ENCODE data around the gene SYS1. TPM values are rescaled to one million over a fixed set of nuclear protein-coding genes. Genes with fewer than 3 reads are reported as not detected.
"Not testable (repeated sequence)": the region's sequence is repeated elsewhere in the genome, so short reads cannot be mapped to it uniquely, and the experiment has no call there.

SYS1 gene
- total RNA-seq, 4 donors from 2014 or later: 19.2 to 35.6 (median 25.2) TPM

DNA sequence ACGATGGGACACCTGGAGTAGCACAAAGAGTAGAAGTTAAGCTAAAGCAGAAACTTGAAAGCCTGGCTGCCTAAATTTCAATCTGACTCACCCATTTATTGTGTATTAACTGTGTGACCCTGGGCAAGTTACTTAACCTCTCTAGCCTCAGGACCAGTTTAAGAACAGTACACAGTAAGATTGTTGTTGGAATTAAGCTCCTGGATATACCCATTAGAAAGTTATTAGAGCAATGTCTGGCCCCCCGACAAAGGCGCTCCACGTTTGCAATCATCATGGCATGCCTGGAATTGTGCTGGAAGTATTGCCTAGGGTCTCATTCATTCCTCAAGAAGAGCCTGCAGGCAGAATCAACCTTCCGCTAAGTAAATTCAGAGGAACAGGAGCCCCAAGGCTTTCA is 16.1 kb upstream of the SYS1 start:
- DNase-seq (ENCODE audit: low spot score in 2 of 2): no peak
- H3K9me3 ChIP-seq: no peaks in the 10 kb centered on the region
- WGBS, 2 donors: 38 to 40% methylated on average over 5 of the region's 5 CpGs
- no peaks in the 10 kb centered on the region for H3K27me3 ChIP-seq
- peak overlapping the region; percentile 58 to 79 (median 70) for H3K4me3 ChIP-seq
- peak overlapping the region; percentile 90 to 98 (median 94) for H3K27ac ChIP-seq
- no peaks in the 10 kb centered on the region for H3K36me3 ChIP-seq
- TF ChIP-seq POLR2A (IDR thresholded peaks at IDR 0.05): no peak
- TF ChIP-seq, protein P1, sequence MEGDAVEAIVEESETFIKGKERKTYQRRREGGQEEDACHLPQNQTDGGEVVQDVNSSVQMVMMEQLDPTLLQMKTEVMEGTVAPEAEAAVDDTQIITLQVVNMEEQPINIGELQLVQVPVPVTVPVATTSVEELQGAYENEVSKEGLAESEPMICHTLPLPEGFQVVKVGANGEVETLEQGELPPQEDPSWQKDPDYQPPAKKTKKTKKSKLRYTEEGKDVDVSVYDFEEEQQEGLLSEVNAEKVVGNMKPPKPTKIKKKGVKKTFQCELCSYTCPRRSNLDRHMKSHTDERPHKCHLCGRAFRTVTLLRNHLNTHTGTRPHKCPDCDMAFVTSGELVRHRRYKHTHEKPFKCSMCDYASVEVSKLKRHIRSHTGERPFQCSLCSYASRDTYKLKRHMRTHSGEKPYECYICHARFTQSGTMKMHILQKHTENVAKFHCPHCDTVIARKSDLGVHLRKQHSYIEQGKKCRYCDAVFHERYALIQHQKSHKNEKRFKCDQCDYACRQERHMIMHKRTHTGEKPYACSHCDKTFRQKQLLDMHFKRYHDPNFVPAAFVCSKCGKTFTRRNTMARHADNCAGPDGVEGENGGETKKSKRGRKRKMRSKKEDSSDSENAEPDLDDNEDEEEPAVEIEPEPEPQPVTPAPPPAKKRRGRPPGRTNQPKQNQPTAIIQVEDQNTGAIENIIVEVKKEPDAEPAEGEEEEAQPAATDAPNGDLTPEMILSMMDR (IDR thresholded peaks at IDR 0.05): no peak
- TF ChIP-seq EP300 (IDR thresholded peaks at IDR 0.05): no peak
- peaks cover 0 to 67% (median 50%) of the 10 kb centered on the region in 4 donors for H3K4me1 ChIP-seq

GRCh38 chr20:45347297-45347935 is 15.5 kb upstream of the SYS1 start:
- H3K36me3 ChIP-seq: no peaks in the 10 kb centered on the region
- no peaks in the 10 kb centered on the region for H3K27me3 ChIP-seq
- peak overlapping the region; percentile 90 to 98 (median 94) for H3K27ac ChIP-seq
- H3K9me3 ChIP-seq: no peaks in the 10 kb centered on the region
- DNase-seq (ENCODE audit: low spot score in 2 of 2): no peak
- H3K4me1 ChIP-seq: peaks cover 0 to 61% (median 45%) of the 10 kb centered on the region in 4 donors
- TF ChIP-seq POLR2A (IDR thresholded peaks at IDR 0.05) (no peak), EP300 (IDR thresholded peaks at IDR 0.05) (no peak)
- TF ChIP-seq, protein P1 (IDR thresholded peaks at IDR 0.05): no peak
- peak overlapping the region; percentile 58 to 79 (median 70) for H3K4me3 ChIP-seq
- WGBS, 2 donors: 19 to 32% methylated on average over 6 of the region's 10 CpGs

- no peaks in the 10 kb centered on the region for H3K27me3 ChIP-seq
- WGBS, 2 donors: 1 to 3% methylated on average over 20 to 47 of the region's 77 CpGs
- H3K27ac ChIP-seq: peak within 1 kb of the TSS; percentile 90 to 98 (median 94)
- peak in 1 of 2 donors; percentile 52 for DNase-seq (ENCODE audit: low spot score in 2 of 2)
- H3K36me3 ChIP-seq: no peaks in the 10 kb centered on the region
- TF ChIP-seq EP300 (IDR thresholded peaks at IDR 0.05) (peak in 1 of 2 donors; percentile 98), POLR2A (IDR thresholded peaks at IDR 0.05) (peak; percentile 86 to 92)
- TF ChIP-seq, protein P1 (IDR thresholded peaks at IDR 0.05): no peak
- H3K9me3 ChIP-seq: no peaks in the 10 kb centered on the region
- peak within 1 kb of the TSS; percentile 58 to 79 (median 70) for H3K4me3 ChIP-seq
- H3K4me1 ChIP-seq: peaks cover 0 to 54% (median 37%) of the 10 kb centered on the region in 4 donors
These were observed 14.8 kb upstream of the SYS1 start, which contains the start of gene SDC4 for GRCh38 chr20:45347936-45348778. Gene SDC4, minus strand, starts transcription at chr20:45348424. Its CDS starts 40 bp downstream, at chr20:45348384.

GRCh38 chr20:45350217-45350616 is 12.7 kb upstream of the SYS1 start:
- H3K27me3 ChIP-seq: no peaks in the 10 kb centered on the region
- H3K4me3 ChIP-seq: no peak overlapping the region
- no peaks in the 10 kb centered on the region for H3K36me3 ChIP-seq
- peaks cover 0 to 37% (median 18%) of the 10 kb centered on the region in 4 donors for H3K4me1 ChIP-seq
- H3K27ac ChIP-seq: peak overlapping the region in 1 of 4 donors; percentile 96
- 50 to 71% methylated on average over 1 of the region's 1 CpG for WGBS, 2 donors
- TF ChIP-seq, protein P1 (IDR thresholded peaks at IDR 0.05): no peak
- no peak for TF ChIP-seq POLR2A (IDR thresholded peaks at IDR 0.05)
- no peak for TF ChIP-seq EP300 (IDR thresholded peaks at IDR 0.05)
- H3K9me3 ChIP-seq: no peaks in the 10 kb centered on the region
- no peak for DNase-seq (ENCODE audit: low spot score in 2 of 2)

DNA sequence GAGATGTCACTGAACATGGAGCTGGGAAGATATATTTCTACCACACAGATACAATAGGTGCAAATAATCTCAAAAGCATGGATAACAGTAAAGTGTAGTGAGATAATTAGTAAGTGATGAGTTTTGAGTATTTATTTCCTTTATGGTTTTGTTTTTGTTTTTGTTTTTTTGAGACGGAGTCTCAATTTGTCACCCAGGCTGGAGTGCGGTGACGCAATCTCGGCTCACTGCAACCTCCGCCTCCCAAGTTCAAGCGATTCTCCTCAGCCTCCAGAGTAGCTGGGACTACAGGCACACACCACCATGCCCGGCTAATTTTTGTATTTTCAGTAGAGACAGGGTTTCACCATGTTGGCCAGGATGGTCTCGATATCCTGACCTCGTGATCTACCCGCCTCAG is 12.2 kb upstream of the SYS1 start:
- H3K4me3 ChIP-seq; H3K27me3 ChIP-seq; DNase-seq (ENCODE audit: low spot score in 2 of 2); H3K27ac ChIP-seq; H3K36me3 ChIP-seq; H3K9me3 ChIP-seq: not testable (repeated sequence)
- WGBS, 2 donors: 94 to 95% methylated on average over 10 of the region's 10 CpGs
- H3K4me1 ChIP-seq: peaks cover 0 to 35% (median 12%) of the 10 kb centered on the region in 4 donors
